Measurements from ENCODE around the gene FZR1.

DNA sequence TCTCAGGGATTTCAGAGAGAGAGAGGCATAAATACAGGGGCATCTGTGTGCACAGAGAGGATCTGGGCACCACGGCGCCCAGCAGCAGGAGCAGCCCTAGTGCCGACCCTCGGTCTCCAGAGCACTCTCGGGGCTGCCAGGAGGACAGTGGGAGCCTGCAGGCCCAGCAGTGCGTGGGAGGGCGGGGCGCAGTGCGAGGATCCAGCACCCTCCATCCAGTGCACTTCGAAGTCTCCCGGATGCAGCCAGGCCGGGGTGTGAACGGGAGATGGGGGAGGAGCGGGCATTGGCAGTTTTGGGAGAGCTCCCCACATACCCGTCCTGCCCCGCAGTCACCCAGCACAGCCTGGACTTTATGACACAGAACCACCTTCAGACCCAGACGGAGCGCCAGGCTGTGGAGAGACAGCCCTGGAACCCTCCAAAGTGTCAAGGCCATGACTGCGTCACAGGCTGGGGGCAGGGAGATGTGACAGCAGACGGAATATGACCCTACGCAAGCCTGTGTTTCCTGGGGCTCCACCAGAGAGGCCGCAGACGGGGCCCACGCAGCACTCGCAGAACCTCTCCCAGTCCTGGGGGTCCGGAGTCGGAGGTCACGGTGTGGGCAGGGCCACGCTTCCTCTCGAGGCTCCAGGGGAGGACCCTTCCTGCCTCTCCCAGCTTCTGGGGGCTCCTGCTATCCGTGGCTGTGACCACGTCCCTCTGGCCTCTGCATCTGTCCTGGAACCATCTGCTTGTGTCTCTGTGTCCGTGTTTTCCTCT is 18.1 kb downstream of the FZR1 start:
- TF ChIP-seq, protein P1, sequence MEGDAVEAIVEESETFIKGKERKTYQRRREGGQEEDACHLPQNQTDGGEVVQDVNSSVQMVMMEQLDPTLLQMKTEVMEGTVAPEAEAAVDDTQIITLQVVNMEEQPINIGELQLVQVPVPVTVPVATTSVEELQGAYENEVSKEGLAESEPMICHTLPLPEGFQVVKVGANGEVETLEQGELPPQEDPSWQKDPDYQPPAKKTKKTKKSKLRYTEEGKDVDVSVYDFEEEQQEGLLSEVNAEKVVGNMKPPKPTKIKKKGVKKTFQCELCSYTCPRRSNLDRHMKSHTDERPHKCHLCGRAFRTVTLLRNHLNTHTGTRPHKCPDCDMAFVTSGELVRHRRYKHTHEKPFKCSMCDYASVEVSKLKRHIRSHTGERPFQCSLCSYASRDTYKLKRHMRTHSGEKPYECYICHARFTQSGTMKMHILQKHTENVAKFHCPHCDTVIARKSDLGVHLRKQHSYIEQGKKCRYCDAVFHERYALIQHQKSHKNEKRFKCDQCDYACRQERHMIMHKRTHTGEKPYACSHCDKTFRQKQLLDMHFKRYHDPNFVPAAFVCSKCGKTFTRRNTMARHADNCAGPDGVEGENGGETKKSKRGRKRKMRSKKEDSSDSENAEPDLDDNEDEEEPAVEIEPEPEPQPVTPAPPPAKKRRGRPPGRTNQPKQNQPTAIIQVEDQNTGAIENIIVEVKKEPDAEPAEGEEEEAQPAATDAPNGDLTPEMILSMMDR (conservative IDR thresholded peaks at IDR 0.05; ENCODE audit: low read depth in 2 of 2) = no peak
- TF ChIP-seq POLR2AphosphoS5 (IDR thresholded peaks at IDR 0.05; ENCODE audit: low read depth) (no peak), EZH2phosphoT487 (IDR thresholded peaks at IDR 0.05; ENCODE audit: unreplicated experiment) (no peak), JUNB (IDR thresholded peaks at IDR 0.05; ENCODE audit: unreplicated experiment) (no peak), STAT1 (IDR thresholded peaks at IDR 0.05; ENCODE audit: unreplicated experiment) (no peak), EZH2 (IDR thresholded peaks at IDR 0.05; ENCODE audit: low read depth, unreplicated experiment) (no peak), CREB1 (CRISPR knock-in tag; IDR thresholded peaks at IDR 0.05; ENCODE audit: low read depth) (no peak)
- TF ChIP-seq, protein P2, sequence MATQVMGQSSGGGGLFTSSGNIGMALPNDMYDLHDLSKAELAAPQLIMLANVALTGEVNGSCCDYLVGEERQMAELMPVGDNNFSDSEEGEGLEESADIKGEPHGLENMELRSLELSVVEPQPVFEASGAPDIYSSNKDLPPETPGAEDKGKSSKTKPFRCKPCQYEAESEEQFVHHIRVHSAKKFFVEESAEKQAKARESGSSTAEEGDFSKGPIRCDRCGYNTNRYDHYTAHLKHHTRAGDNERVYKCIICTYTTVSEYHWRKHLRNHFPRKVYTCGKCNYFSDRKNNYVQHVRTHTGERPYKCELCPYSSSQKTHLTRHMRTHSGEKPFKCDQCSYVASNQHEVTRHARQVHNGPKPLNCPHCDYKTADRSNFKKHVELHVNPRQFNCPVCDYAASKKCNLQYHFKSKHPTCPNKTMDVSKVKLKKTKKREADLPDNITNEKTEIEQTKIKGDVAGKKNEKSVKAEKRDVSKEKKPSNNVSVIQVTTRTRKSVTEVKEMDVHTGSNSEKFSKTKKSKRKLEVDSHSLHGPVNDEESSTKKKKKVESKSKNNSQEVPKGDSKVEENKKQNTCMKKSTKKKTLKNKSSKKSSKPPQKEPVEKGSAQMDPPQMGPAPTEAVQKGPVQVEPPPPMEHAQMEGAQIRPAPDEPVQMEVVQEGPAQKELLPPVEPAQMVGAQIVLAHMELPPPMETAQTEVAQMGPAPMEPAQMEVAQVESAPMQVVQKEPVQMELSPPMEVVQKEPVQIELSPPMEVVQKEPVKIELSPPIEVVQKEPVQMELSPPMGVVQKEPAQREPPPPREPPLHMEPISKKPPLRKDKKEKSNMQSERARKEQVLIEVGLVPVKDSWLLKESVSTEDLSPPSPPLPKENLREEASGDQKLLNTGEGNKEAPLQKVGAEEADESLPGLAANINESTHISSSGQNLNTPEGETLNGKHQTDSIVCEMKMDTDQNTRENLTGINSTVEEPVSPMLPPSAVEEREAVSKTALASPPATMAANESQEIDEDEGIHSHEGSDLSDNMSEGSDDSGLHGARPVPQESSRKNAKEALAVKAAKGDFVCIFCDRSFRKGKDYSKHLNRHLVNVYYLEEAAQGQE (IDR thresholded peaks at IDR 0.05; ENCODE audit: unreplicated experiment) = no peak
